Measurements from ENCODE around the gene PARP8. TPM values are rescaled to one million over a fixed set of nuclear protein-coding genes. Genes with fewer than 3 reads are reported as not detected.
"Not testable (repeated sequence)": the region's sequence is repeated elsewhere in the genome, so short reads cannot be mapped to it uniquely, and the experiment has no call there.

Gene PARP8
- total and polyA plus RNA-seq, 10 donors = 14.8 to 137 (median 95.9) TPM

DNA sequence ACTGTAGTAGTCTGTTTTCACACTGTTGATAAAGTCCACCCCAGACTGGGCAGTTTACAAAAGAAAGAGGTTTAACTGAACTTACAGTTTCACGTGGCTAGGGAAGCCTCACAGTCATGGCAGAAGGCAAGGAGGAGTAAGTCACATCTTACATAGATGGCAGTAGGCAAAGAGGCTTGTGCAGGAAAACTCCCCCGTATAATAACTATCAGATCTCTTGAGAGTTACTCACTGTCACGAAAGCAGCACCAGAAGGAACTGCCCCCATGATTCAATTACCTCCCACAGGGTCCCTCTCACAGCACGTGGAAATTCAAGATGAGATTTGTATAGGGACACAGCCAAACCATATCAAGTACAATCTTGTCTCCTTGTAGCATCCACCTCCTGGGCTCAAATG, 21.1 kb downstream of the PARP8 start:
- no peak overlapping the region for H3K4me3 ChIP-seq
- H3K27ac ChIP-seq = no peak overlapping the region
- no peak for DNase-seq
- no peak for TF ChIP-seq POLR2A (IDR thresholded peaks at IDR 0.05)
- TF ChIP-seq POLR2AphosphoS5 (IDR thresholded peaks at IDR 0.05) = no peak
- TF ChIP-seq, protein P1, sequence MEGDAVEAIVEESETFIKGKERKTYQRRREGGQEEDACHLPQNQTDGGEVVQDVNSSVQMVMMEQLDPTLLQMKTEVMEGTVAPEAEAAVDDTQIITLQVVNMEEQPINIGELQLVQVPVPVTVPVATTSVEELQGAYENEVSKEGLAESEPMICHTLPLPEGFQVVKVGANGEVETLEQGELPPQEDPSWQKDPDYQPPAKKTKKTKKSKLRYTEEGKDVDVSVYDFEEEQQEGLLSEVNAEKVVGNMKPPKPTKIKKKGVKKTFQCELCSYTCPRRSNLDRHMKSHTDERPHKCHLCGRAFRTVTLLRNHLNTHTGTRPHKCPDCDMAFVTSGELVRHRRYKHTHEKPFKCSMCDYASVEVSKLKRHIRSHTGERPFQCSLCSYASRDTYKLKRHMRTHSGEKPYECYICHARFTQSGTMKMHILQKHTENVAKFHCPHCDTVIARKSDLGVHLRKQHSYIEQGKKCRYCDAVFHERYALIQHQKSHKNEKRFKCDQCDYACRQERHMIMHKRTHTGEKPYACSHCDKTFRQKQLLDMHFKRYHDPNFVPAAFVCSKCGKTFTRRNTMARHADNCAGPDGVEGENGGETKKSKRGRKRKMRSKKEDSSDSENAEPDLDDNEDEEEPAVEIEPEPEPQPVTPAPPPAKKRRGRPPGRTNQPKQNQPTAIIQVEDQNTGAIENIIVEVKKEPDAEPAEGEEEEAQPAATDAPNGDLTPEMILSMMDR (IDR thresholded peaks at IDR 0.05 in 8 of 11, conservative IDR thresholded peaks at IDR 0.05 in 3 of 11) = no peak
- H3K4me1 ChIP-seq = peaks cover 0 to 85% (median 37%) of the 10 kb centered on the region in 6 donors
- intact Hi-C loops (cut with DNase I; ENCODE audit: low total_unique reads) = no loop called here
- peaks cover 0 to 37% (median 0%) of the 10 kb centered on the region in 6 donors for H3K36me3 ChIP-seq
- H3K9me3 ChIP-seq = peaks cover 0 to 12% (median 7%) of the 10 kb centered on the region in 8 donors
- H3K27me3 ChIP-seq (replicated peaks in 1 of 7) = no peaks in the 10 kb centered on the region
- WGBS, 5 donors = 81 to 91% (median 90%) methylated on average over 4 of the region's 4 CpGs

DNA sequence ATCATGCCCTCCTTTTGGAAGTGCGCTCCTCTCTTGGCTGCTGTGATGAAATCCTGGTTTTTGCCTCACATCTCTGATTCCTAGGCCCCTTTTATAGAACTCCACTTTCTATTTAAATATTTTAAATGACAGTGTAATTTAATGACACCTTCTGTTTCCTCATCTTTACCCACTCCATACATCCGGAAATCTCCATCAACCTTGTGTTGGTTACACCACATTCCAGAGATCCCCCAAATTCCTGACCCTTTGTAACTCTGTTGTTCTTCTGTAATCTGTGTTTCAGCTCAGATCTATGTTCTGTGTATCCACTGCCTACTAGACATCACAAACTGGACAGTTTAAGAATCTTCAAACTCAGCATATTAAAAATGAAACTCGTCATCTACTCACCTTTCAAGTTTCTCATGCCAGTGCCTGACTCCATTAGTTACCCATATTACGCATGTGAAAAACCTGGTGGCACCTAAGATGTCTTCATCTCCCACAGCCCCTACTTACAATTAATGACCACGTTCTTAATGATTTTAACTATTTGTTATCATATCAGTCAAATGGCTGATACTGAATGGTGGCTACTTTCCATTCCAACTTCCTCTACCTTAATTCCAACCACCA, 25.1 kb downstream of the PARP8 start:
- intact Hi-C loops (cut with DNase I; ENCODE audit: low total_unique reads) = no loop called here
- Histone ChIP-seq H3K4me1 (peaks cover 0 to 96% (median 50%) of the 10 kb centered on the region in 6 donors), H3K36me3 (peaks cover 0 to 23% (median 0%) of the 10 kb centered on the region in 6 donors), H3K27me3 (replicated peaks in 1 of 7) (no peaks in the 10 kb centered on the region), H3K27ac (no peak overlapping the region), H3K4me3 (no peak overlapping the region), H3K9me3 (no peaks in the 10 kb centered on the region)
- no peak for TF ChIP-seq POLR2A (IDR thresholded peaks at IDR 0.05)
- TF ChIP-seq, protein P1 (IDR thresholded peaks at IDR 0.05 in 8 of 11, conservative IDR thresholded peaks at IDR 0.05 in 3 of 11) = no peak
- TF ChIP-seq POLR2AphosphoS5 (IDR thresholded peaks at IDR 0.05) = no peak
- WGBS, 5 donors = 83 to 93% (median 90%) methylated on average over 5 of the region's 5 CpGs
- no peak for DNase-seq

DNA sequence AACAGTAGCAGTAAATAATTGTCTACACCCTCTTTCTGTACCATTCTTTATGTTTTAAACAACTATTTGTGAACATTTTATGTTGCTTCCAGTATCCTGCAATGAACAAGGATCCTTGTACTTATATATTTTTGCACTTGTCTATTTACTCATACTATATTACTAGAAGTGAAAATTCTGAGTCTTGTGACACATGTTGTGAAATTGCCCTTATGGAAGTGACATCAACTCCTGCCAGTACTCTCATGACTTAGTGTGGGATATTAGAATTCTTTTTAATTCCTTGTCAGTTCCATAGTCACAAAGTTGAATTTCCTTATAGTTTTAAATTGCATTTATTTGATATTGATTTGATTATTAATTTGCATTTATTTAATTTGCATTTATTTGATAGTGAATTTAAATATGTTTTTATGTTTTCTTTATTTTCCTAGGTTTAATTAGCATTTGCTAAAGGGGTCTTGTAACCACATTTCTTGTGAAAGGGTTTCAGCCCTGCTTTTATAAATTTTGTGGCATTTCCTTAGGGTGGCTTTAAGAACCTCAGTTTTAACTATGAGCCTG, 27.7 kb downstream of the PARP8 start:
- intact Hi-C loops (cut with DNase I; ENCODE audit: low total_unique reads) = no loop called here
- peaks cover 0 to 30% (median 0%) of the 10 kb centered on the region in 6 donors for H3K36me3 ChIP-seq
- H3K27ac ChIP-seq = peak overlapping the region in 3 of 8 donors; percentile 30 to 65 (median 52)

DNA sequence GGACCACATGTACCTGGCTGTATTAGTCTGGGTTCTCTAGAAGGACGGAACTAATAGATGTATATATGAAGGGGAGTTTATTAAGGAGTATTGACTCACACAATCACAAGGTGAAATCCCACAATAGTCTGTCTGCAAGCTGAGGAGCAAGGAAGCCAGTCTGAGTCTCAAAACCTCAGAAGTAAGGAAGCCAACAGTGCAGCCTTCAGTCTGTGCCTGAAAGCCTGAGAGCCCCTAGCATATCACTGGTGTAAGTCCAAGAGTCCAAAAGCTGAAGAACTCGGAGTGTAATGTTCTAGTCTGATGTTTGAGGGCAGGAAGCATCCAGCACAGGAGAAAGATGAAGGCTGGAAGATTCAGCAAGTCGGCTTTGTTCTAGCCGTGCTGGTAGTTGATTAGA, 28.2 kb downstream of the PARP8 start:
- H3K27ac ChIP-seq = peak overlapping the region in 3 of 8 donors; percentile 30 to 65 (median 52)
- WGBS, 5 donors = 91 to 96% (median 94%) methylated on average over 4 of the region's 4 CpGs
- H3K9me3 ChIP-seq = not testable (repeated sequence)

More for the DNA sequence above, 27.7 kb downstream of the PARP8 start:
- no peak for DNase-seq
- TF ChIP-seq POLR2A (IDR thresholded peaks at IDR 0.05) (no peak), POLR2AphosphoS5 (IDR thresholded peaks at IDR 0.05) (no peak)
- TF ChIP-seq, protein P1 (IDR thresholded peaks at IDR 0.05 in 8 of 11, conservative IDR thresholded peaks at IDR 0.05 in 3 of 11) = no peak
- Histone ChIP-seq H3K4me1 (peaks cover 6 to 98% (median 52%) of the 10 kb centered on the region in 6 donors), H3K9me3 (no peaks in the 10 kb centered on the region), H3K27me3 (replicated peaks in 1 of 7) (no peaks in the 10 kb centered on the region), H3K4me3 (peak overlapping the region in 1 of 8 donors; percentile 9)

More for the DNA sequence above, 28.2 kb downstream of the PARP8 start:
- intact Hi-C loops (cut with DNase I; ENCODE audit: low total_unique reads); H3K27me3 ChIP-seq (replicated peaks in 1 of 7); DNase-seq: not testable (repeated sequence)
- peaks cover 6 to 100% (median 51%) of the 10 kb centered on the region in 6 donors for H3K4me1 ChIP-seq
- H3K4me3 ChIP-seq = peak overlapping the region in 1 of 8 donors; percentile 9
- H3K36me3 ChIP-seq = peaks cover 0 to 35% (median 0%) of the 10 kb centered on the region in 6 donors

Data from spleen (tissue), 11 donors.